Mesenchymal stem cell (in vitro differentiated cells and primary cell): Measurements from ENCODE around the gene PTPN9.

ENCODE experiments used
- DNase-seq: peaks from one replicate; pipeline ENCODE4 v3.0.0-alpha.2; 2013
- H2AFZ ChIP-seq: one replicate; pipeline ENCODE4 v1.6.1; 2013; ENCODE audit warnings: low read depth, mild to moderate bottlenecking, control low read depth, inconsistent platforms, low read length, moderate library complexity
- H2AK5ac ChIP-seq: 2 replicates; pipeline ENCODE4 v1.6.1; 2013; ENCODE audit warnings: low read length, moderate library complexity, mild to moderate bottlenecking, inconsistent platforms; ENCODE audit not compliant: severe bottlenecking
- H2BK120ac ChIP-seq: one replicate; pipeline ENCODE4 v1.6.1; 2013; ENCODE audit warnings: low read depth, mild to moderate bottlenecking, inconsistent platforms, low read length, moderate library complexity
- H2BK12ac ChIP-seq, 2 experiments: one replicate each; pipeline ENCODE4 v1.6.1; 2013; ENCODE audit warnings: inconsistent platforms in 2 of 2, low read length in 2 of 2, mild to moderate bottlenecking in 2 of 2, moderate library complexity in 2 of 2, control low read depth in 1 of 2
- H2BK15ac ChIP-seq: one replicate; pipeline ENCODE4 v1.6.1; 2013; ENCODE audit warnings: mild to moderate bottlenecking, low read depth, inconsistent platforms; ENCODE audit not compliant: poor library complexity, severe bottlenecking
- H2BK5ac ChIP-seq: 2 replicates; pipeline ENCODE4 v1.6.1; 2013; ENCODE audit warnings: low read depth, mild to moderate bottlenecking, low read length, control low read depth, inconsistent platforms; ENCODE audit not compliant: poor library complexity, severe bottlenecking
- H3K14ac ChIP-seq, 2 experiments: one replicate each; pipeline ENCODE4 v1.6.1; 2013; ENCODE audit warnings: inconsistent platforms in 2 of 2, low read length in 2 of 2, control low read depth in 1 of 2, mild to moderate bottlenecking in 1 of 2, moderate library complexity in 1 of 2
- H3K18ac ChIP-seq, 2 experiments: one replicate each; pipeline ENCODE4 v1.6.1; 2013; ENCODE audit warnings: inconsistent platforms in 2 of 2, low read length in 2 of 2, control low read depth in 1 of 2, low read depth in 1 of 2, mild to moderate bottlenecking in 1 of 2
- H3K23ac ChIP-seq, 2 experiments: one replicate each; pipeline ENCODE4 v1.6.1; 2013; ENCODE audit warnings: inconsistent platforms in 2 of 2, low read length in 2 of 2, mild to moderate bottlenecking in 2 of 2, moderate library complexity in 2 of 2, control low read depth in 1 of 2
- H3K27ac ChIP-seq: 2 replicates; pipeline ENCODE4 v1.5.1; 2013; ENCODE audit warnings: mild to moderate bottlenecking, moderate library complexity, low read length, control low read depth, inconsistent platforms; ENCODE audit not compliant: poor library complexity, severe bottlenecking
- H3K27me3 ChIP-seq, 2 experiments: 2 replicates each; pipeline versions ENCODE4 v1.6.1 to v1.7.0; 2013; ENCODE audit warnings: low read length in 2 of 2, mild to moderate bottlenecking in 2 of 2, moderate library complexity in 2 of 2, control low read depth in 1 of 2, inconsistent platforms in 1 of 2; ENCODE audit not compliant: control insufficient read depth in 1 of 2, insufficient read depth in 1 of 2
- H3K36me3 ChIP-seq, 2 experiments: 2 replicates each; pipeline versions ENCODE4 v1.6.1 to v1.7.0; 2013; ENCODE audit warnings: low read length in 2 of 2, control low read depth in 1 of 2, inconsistent platforms in 1 of 2, low read depth in 1 of 2, mild to moderate bottlenecking in 1 of 2; ENCODE audit not compliant: insufficient read depth in 2 of 2, control insufficient read depth in 1 of 2
- H3K4ac ChIP-seq, 2 experiments: one replicate each; pipeline ENCODE4 v1.6.1; 2013; ENCODE audit warnings: inconsistent platforms in 2 of 2, low read length in 2 of 2, mild to moderate bottlenecking in 2 of 2, moderate library complexity in 2 of 2, control low read depth in 1 of 2, low read depth in 1 of 2
- H3K4me1 ChIP-seq: 2 replicates; pipeline ENCODE4 v1.6.1; 2013; ENCODE audit warnings: low read depth, low read length, control low read depth; ENCODE audit not compliant: control insufficient read depth, insufficient read depth
- H3K4me2 ChIP-seq: 2 replicates; pipeline ENCODE4 v1.6.1; 2013; ENCODE audit warnings: low read length, mild to moderate bottlenecking, inconsistent platforms; ENCODE audit not compliant: poor library complexity, severe bottlenecking
- H3K4me3 ChIP-seq, 2 experiments: 2 replicates each; pipeline versions ENCODE4 v1.5.1 to v1.7.0; 2013; ENCODE audit warnings: low read length in 2 of 2, mild to moderate bottlenecking in 2 of 2, control low read depth in 1 of 2, low read depth in 1 of 2; ENCODE audit not compliant: insufficient read depth in 1 of 2
- H3K79me1 ChIP-seq: replicated peaks from 2 replicates; pipeline ENCODE4 v1.6.1; 2013; ENCODE audit warnings: mild to moderate bottlenecking, control low read depth, low read length, inconsistent platforms; ENCODE audit not compliant: poor library complexity, severe bottlenecking
- H3K9ac ChIP-seq: 2 replicates; pipeline ENCODE4 v1.7.0; 2013; ENCODE audit warnings: mild to moderate bottlenecking, low read length, moderate library complexity
- H3K9me3 ChIP-seq: 2 replicates; pipeline ENCODE4 v1.7.0; 2013; ENCODE audit warnings: mild to moderate bottlenecking, low read length; ENCODE audit not compliant: control insufficient read depth
- H4K8ac ChIP-seq: one replicate; pipeline ENCODE4 v1.6.1; 2013; ENCODE audit warnings: inconsistent platforms, mild to moderate bottlenecking, low read length, moderate library complexity
- H4K91ac ChIP-seq: one replicate; pipeline ENCODE4 v1.6.1; 2013; ENCODE audit warnings: mild to moderate bottlenecking, low read length, inconsistent platforms
- WGBS: methylation state at CpG from one replicate; pipeline ENCODE4 v1.1.7; 2013; ENCODE audit warnings: mixed read lengths; 5-methylcytosine and 5-hydroxymethylcytosine counted together

PTPN9 gene

DNA sequence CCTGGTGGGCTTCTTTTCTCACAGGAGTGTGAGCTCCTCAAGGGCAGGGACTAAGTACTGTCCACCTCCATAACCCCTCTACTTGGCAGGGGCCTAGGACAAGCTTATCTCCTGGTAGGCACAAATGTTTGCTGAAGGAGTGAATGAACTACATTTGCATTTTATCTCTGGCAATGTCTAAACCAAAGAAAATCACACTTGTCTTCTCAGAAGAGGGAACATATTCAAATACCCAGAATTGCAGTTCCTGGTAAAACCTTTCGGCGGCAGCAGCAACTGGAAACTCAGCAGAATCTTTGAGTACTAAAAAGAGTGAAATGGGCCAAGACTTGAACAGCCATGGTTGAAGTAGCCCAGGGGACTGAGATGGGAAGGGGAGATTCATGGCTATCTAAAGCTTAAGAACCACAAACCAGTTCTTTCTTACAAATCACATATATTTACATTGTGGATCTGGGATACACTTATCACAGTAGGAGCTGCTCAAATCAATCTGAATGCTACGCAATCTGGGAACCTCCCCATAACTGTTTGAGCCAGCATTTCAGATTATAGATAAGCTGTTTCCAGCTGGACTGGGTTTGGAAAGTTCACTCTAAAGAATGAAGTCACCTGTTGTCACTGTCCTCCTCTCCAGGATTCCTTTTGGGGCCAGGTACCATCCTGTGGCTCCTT lies 18.7 kb upstream of the PTPN9 start:
- Histone ChIP-seq H3K36me3 (peaks cover 42 to 87% of the 10 kb centered on the region in 2 experiments), H2BK12ac (peak overlapping the region in 1 of 2 experiments; percentile 72), H2BK15ac (no peak overlapping the region), H3K9ac (no peak overlapping the region), H4K91ac (no peak overlapping the region), H3K79me1 (peaks cover 4% of the 10 kb centered on the region), H3K4me3 (no peak overlapping the region), H3K4ac (no peak overlapping the region), H3K18ac (no peak overlapping the region), H3K23ac (no peak overlapping the region), H2AK5ac (no peak overlapping the region), H3K4me1 (no peaks in the 10 kb centered on the region), H3K4me2 (no peak overlapping the region), H2BK5ac (no peak overlapping the region), H3K14ac (no peak overlapping the region), H3K27ac (no peak overlapping the region), H3K27me3 (no peaks in the 10 kb centered on the region), H3K9me3 (no peaks in the 10 kb centered on the region), H2AFZ (no peak overlapping the region), H2BK120ac (no peak overlapping the region), H4K8ac (no peak overlapping the region)
- 90% methylated on average over 3 of the region's 3 CpGs for WGBS
- peak; percentile 35 for DNase-seq

- H2BK120ac ChIP-seq = no peak overlapping the region
- H3K18ac ChIP-seq = no peak overlapping the region
- H3K4me3 ChIP-seq = no peak overlapping the region
- H2BK15ac ChIP-seq = no peak overlapping the region
- H4K91ac ChIP-seq = no peak overlapping the region
- no peak overlapping the region for H2AK5ac ChIP-seq
- H3K4ac ChIP-seq = no peak overlapping the region
- no peak overlapping the region for H3K4me2 ChIP-seq
- no peak overlapping the region for H4K8ac ChIP-seq
- H2BK5ac ChIP-seq = no peak overlapping the region
- WGBS = 100% methylated on average over 3 of the region's 3 CpGs
- no peaks in the 10 kb centered on the region for H3K4me1 ChIP-seq
- no peak overlapping the region for H2BK12ac ChIP-seq
- no peak overlapping the region for H3K27ac ChIP-seq
- no peak overlapping the region for H3K9ac ChIP-seq
- peaks cover 4% of the 10 kb centered on the region for H3K79me1 ChIP-seq
- no peak overlapping the region for H3K23ac ChIP-seq
- H3K36me3 ChIP-seq = peaks cover 40 to 87% of the 10 kb centered on the region in 2 experiments
- H3K27me3 ChIP-seq = no peaks in the 10 kb centered on the region
- no peak overlapping the region for H2AFZ ChIP-seq
- no peak overlapping the region for H3K14ac ChIP-seq
- no peaks in the 10 kb centered on the region for H3K9me3 ChIP-seq
- no peak for DNase-seq
Measured at GRCh38 chr15:75596703-75597345, 17.7 kb upstream of the PTPN9 start.

DNA sequence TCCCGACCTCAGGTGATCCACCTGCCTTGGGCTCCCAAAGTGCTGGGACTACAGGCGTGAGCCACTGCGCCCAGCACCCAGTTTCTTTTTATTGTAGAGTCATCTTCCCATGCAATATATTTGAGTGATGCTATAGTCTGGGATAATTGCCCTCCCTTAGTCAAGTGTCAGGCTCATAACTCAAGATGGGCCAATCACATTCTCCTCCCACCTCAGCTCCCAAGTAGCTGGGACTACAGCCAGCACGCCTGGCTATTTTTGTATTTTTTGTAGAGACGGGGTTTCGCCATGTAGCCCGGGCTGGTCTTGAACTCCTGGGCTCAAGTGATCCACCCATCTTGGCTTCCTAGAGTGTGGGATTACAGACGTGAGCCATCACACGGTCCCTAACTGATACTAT lies 15.2 kb upstream of the PTPN9 start:
- H2BK120ac ChIP-seq = no peak overlapping the region
- WGBS = 97% methylated on average over 7 of the region's 9 CpGs
- peaks cover 8% of the 10 kb centered on the region for H3K79me1 ChIP-seq
- no peak overlapping the region for H4K8ac ChIP-seq
- no peak overlapping the region for H3K4me3 ChIP-seq
- no peak overlapping the region for H2BK15ac ChIP-seq
- no peak overlapping the region for H2AFZ ChIP-seq
- no peak for DNase-seq
- no peak overlapping the region for H3K4me2 ChIP-seq
- H4K91ac ChIP-seq = no peak overlapping the region
- H3K18ac ChIP-seq = no peak overlapping the region
- no peak overlapping the region for H2AK5ac ChIP-seq
- no peaks in the 10 kb centered on the region for H3K4me1 ChIP-seq
- no peak overlapping the region for H3K23ac ChIP-seq
- no peak overlapping the region for H3K14ac ChIP-seq
- no peak overlapping the region for H3K27ac ChIP-seq
- no peak overlapping the region for H2BK12ac ChIP-seq
- H3K27me3 ChIP-seq = no peaks in the 10 kb centered on the region
- H3K36me3 ChIP-seq = peaks cover 25 to 75% of the 10 kb centered on the region in 2 experiments
- H3K4ac ChIP-seq = no peak overlapping the region
- no peak overlapping the region for H2BK5ac ChIP-seq
- no peaks in the 10 kb centered on the region for H3K9me3 ChIP-seq
- H3K9ac ChIP-seq = no peak overlapping the region

- H3K79me1 ChIP-seq = peaks cover 6% of the 10 kb centered on the region
- peaks cover 14 to 57% of the 10 kb centered on the region in 2 experiments for H3K36me3 ChIP-seq
- H3K4me2 ChIP-seq = no peak overlapping the region
- H2BK5ac ChIP-seq = no peak overlapping the region
- H3K9me3 ChIP-seq = no peaks in the 10 kb centered on the region
- no peak overlapping the region for H3K18ac ChIP-seq
- no peak overlapping the region for H3K4ac ChIP-seq
- no peak overlapping the region for H4K91ac ChIP-seq
- H3K4me1 ChIP-seq = no peaks in the 10 kb centered on the region
- no peak overlapping the region for H4K8ac ChIP-seq
- H3K27me3 ChIP-seq = no peaks in the 10 kb centered on the region
- no peak overlapping the region for H2AFZ ChIP-seq
- H2AK5ac ChIP-seq = no peak overlapping the region
- no peak overlapping the region for H2BK12ac ChIP-seq
- H3K14ac ChIP-seq = no peak overlapping the region
- H3K4me3 ChIP-seq = no peak overlapping the region
- 99% methylated on average over 4 of the region's 4 CpGs for WGBS
- no peak overlapping the region for H3K27ac ChIP-seq
- no peak overlapping the region for H2BK15ac ChIP-seq
- no peak overlapping the region for H2BK120ac ChIP-seq
- DNase-seq = no peak
- H3K23ac ChIP-seq = no peak overlapping the region
- H3K9ac ChIP-seq = no peak overlapping the region
Measured at GRCh38 chr15:75591655-75592364, 12.7 kb upstream of the PTPN9 start.
